ENCODE results near the gene ZFP3.

GRCh38 chr17:5123343-5124124 is 45.3 kb downstream of the ZFP3 start:
- TF ChIP-seq SPI1 (IDR thresholded peaks at IDR 0.05; ENCODE audit: low read depth, low read length) (no peak), POLR2A (IDR thresholded peaks at IDR 0.05; ENCODE audit: low read depth, low read length) (no peak), POLR2AphosphoS5 (IDR thresholded peaks at IDR 0.05; ENCODE audit: low read depth, low read length) (no peak), TAF1 (IDR thresholded peaks at IDR 0.05; ENCODE audit: low read depth, low read length) (no peak)
